NCI-H510A treated with DMSO at 0.1 percent for 48 hours (cell line): ENCODE data around the gene CTIF.
A peak's percentile ranks its signal among the peaks of the same experiment; 100 is the strongest.
"Not testable (repeated sequence)": the region's sequence is repeated elsewhere in the genome, so short reads cannot be mapped to it uniquely, and the experiment has no call there.

Experiments used
- DNase-seq: peaks from one replicate; lab custom pipeline; 2025; lab: John Stamatoyannopoulos, UW

Gene CTIF

DNA sequence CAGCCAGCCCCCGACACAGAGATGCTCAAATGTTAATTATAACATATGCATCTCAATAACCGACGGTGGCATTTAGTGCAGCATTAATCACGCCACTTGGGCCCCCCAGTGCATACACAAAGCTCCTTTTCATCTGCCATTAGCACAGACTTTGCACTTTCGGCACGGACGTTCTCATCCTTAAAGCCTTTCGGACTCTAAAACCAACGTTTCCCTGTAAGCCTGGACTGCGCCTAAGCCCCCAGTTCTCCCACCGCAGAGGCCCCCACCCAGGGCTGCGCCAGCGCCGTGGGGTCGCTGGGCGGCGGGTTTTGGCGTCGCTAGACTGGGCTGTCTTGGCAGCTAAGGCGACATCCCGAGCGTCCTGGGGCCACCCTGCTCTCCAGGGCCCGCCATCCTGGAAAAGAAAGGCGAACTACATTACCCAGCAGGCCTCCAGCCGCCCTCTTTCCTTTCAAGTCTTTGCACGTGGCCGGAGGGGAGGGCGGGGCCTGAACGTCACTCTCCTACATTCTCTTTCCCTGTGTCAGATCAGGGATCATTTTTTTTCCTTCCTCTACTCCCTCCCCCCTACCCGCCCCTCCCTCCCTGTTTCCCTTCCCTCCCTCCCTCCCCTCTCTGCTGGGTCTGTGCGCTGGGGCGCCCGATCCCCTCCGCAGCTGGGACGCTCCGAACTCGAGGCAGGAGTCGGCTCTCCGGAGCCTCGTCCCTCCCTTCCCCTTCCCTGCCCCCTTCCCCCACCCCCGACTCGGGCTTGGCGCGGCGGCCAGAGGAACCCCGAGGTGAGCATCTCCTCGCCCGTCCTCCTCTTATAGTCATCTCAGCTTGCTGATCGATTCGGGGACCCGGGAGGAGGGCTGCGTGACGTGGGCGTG lies at the start of gene CTIF:
CTIF (plus strand) TSS at position 501 of the 875 bp plus-strand sequence. CDS start 80,535 bp downstream, outside the sequence.
- peak; percentile 75 for DNase-seq

GRCh38 chr18:48490641-48491293 lies 48.1 kb upstream of the CTIF start:
- DNase-seq: no peak

GRCh38 chr18:48492880-48493279 lies 46.0 kb upstream of the CTIF start:
- DNase-seq: no peak

DNA sequence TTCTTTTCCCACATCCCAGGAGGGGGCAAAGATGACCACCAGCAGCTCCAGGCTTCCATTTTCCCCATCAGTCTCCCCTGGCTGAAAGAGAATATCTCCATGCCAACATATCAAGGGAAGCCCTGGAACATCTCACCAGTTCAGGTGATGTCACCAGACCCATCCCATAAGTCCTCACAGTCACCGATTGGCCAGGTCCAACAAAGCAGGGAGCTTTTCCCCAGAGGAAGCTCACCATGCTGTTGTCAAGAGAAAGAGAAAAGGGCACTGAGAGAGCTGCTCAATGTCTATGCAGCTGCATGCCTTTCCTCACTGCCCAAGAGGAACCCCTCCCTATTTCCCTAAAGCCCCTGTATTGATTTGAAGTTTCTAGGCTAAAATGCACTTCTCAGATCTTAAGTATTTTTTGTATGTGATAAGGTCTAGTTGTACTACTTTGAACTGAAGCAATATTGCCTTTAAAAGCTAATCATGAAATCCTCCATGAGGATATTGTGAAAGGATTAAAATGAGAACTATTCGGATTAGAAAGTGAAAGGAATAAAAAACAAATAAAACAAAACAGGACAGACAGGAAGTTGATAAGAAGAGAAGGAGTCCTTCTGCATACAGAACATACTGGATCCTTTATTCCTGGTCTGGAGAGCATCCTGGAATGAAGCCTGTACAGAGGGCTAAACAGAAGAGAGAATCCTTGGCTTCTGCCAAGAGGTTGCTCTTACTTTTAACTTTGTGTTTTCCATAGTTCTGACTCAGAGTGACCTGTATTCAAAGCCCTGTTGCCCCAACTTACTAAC lies 45.2 kb upstream of the CTIF start:
- peak; percentile 3 for DNase-seq

DNA sequence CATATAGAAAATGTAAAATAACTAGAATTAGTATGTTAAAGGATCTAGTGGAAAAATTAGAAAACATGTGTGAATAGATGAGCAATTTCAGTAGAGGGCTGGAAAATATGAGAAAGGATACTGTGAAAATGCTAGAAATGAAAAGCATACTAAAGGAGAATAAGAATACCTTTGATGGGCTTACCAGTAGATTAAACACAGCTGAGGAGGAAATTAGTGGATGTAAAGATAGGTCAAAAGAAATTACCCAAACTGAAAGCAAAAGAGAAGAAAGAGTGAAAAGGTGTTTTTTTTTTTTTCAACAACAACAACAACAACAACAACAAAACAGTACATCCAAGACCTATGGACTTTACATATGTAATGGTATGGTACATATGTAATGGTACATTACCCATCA lies 41.0 kb upstream of the CTIF start:
- DNase-seq: no peak

GRCh38 chr18:48500517-48500916 lies 38.3 kb upstream of the CTIF start:
- DNase-seq: no peak

DNA sequence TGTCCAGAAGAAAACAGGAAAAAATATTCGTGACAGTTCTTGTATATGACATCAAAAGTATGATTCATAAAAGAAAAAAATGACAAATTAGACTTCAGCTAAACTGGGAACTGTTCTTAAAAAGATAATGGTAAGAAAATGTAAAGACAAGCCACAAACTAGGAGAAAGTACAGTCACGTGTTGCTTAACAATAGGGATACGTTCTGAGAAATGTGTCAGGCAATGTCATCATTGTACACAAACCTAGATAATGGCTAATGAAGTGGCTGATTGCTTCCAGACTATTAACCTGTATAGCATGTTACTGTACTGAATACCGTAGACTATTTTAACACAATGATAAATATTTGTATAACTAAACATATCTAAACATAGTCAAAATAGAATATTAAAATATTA lies 35.9 kb upstream of the CTIF start:
- no peak for DNase-seq

DNA sequence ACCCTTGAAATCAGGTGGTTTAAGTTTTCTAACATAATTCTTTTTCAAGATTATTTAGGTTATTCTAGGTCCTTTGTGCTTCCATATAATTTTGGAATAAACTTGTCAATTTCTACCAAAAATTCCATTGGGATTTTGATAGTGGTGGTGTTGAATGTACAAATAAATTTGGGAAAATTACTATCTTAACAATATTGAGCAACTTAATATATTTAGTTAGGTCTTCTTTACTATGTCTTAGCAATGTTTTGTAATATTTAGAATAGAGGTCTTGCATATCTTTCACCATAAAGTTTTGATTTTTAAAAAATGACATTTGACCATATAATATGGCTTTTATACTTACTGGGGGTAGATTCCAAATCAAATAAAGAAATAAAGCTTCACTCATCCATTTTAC lies 34.0 kb upstream of the CTIF start:
- no peak for DNase-seq

DNA sequence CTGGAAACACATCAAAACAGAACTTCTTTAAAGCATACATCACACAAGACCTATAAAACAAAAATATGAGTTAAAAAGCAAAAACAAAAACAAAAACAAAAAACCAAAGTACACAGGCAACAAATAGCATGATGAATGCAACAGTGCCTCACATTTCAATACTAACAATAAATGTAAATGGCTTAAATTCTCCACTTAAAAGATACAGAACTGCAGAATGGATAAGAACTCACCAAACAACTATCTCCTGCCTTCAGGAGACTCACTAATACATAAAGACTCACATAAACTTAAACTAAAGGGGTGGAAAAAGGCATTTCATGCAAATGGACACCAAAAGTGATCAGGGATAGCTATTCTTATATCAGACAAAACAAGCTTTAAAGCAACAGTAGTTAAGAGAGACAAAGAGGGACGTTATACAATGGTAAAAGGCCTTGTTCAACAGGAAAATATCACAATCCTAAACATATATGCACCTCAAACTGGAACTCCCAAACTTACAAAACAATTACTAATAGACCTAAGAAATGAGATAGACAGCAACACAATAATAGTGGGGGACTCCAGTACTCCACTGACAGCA lies 31.8 kb upstream of the CTIF start:
- DNase-seq: not testable (repeated sequence)

DNA sequence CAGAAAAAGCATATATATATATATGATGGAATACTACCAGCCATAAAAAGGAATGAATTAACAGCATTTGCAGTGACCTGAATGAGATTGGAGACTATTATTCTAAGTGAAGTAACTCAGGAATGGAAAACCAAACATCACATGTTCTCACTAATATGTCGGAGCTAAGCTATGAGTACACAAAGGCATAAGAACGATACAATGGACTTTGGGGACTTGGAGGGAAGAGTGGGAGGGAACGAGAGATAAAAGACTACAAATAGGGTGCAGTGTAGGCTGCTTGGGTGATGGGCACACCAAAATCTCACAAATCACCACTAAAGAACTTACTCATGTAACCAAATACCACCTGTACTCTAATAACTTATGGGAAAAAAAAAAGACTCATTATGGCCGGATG lies 26.3 kb upstream of the CTIF start:
- not testable (repeated sequence) for DNase-seq

- DNase-seq: no peak
Measured at GRCh38 chr18:48514786-48515185, 24.0 kb upstream of the CTIF start.

- no peak for DNase-seq
Measured at GRCh38 chr18:48517048-48517447, 21.8 kb upstream of the CTIF start.

- no peak for DNase-seq
Measured at GRCh38 chr18:48519431-48520100, 19.3 kb upstream of the CTIF start.

- no peak for DNase-seq
Measured at GRCh38 chr18:48521723-48522122, 17.1 kb upstream of the CTIF start.

DNA sequence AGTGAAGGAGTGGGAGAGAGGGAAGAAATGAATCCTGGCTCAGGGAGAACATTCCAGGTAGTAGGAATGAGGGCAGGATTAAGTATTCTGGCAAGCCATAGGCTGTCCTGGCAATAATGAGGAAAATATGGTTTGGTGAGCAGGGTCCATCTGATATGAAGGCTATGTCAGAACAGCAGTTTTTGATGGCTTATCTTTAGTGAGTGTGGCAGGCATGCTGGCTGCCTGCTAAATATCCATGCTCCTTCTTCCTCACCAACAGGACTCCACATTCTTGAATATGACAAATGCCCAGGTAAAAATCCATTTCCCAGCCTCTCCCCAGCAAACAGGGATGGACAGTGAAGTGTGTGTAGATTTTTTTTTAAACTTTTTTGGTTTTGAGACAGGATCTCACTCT lies 13.2 kb upstream of the CTIF start:
- no peak for DNase-seq

GRCh38 chr18:48527461-48527860 lies 11.4 kb upstream of the CTIF start:
- DNase-seq: no peak

DNA sequence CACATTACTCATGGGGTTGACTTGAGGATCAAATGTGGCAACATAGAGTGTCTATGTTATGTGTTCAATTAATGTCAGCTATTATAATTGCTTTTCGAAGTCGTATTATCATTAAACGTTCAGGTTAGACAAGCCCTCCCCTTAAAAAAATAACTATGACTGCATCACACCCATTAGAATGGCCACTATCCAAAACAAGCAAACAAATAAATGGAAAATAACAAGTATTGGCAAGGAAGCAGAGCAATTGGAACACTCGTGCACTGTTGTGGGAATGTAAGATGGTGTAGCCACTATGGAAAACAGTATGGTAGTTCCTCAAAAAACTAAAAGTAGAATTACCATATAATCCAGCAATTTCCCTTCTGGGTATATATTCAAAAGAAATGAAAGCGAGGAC lies 10.0 kb upstream of the CTIF start:
- DNase-seq: no peak

DNA sequence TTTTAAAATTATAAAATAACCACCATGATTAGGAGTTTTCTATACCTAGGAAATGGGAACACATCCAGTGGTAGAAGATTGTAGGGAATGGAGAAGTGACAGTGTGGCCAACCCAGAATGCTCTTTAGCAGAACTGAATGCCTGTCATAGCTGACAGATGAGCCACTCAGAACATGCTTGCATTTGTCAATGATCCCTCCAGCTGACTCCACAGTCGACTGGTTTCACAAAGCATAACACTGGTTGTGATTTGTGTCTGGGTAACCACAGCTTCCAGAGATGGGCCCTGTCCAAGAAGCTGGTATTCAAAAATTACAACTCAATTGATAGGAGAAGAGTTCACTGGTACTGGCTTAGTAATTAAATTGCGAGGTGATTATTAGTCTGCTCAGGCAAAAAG lies 9.0 kb upstream of the CTIF start:
- no peak for DNase-seq

DNA sequence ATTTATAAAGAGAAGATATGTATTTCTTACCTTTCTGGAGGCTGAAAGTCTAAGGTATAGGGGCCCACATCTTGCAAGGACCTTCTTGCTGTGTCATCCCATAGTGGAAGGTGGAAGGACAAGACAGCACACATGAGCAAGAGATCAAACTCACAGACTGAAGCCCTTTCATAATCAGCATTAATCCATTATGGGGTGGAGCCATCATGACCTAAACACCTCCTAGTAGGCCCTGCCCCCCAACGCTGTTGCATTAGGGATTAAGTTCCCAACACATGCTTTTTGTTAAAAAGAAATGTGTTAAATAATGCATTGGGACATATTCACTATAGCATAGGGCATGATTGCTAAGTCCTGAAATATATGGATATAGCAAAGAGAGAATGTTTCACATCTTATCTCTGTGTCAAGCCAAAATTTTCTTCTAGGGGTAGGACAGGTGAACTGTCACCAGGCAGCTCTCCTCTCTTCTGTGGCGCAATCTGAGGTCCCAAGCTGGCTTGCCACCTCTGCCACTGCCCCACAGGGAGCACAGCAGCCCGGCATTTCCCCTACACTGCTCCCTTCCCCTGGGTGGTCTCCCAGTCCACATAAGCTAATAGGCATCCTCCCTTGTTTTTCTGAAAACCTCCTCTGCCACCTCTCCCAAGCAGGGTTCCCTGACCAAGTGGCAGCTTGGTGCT lies 8.3 kb upstream of the CTIF start:
- DNase-seq: no peak

DNA sequence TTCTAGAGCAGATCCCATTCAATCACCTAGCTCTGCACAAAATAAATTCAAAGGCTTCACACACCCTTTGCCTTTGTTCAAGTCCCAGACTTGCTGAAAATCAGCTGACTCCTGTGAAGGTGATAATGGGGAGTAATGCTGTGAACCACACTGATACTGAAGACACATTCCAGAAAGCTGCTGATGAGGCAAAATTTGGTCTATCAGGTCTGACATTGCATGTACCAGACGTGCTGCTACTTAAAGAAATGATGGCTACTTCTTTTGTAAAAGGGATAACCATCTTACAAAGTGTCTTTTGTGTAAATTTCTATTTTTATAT lies 7.8 kb upstream of the CTIF start:
- no peak for DNase-seq

DNA sequence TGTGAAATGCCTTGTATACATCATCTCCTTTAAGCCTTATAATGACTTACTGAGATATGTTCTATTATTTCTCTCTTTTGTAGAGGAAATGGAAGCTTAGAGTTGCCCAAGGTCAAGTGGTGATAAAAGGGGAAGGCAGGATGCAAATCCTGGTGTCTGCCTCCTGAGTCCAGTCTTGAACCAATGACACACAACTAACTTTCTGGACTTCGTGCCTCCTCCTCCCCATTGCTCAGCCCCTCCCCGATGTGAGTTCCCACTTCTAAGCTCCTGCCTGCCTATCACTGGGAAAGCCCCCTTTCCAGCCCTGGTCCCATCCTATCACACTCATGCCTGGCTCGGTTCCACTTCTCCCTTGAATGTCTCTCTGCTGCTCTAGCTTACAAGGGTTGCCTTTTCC lies 6.9 kb upstream of the CTIF start:
- no peak for DNase-seq
